ENCODE measurements around the gene TACR1. TPM values are rescaled to one million over a fixed set of nuclear protein-coding genes. Genes with fewer than 3 reads are reported as not detected.
"Not testable (repeated sequence)": the region's sequence is repeated elsewhere in the genome, so short reads cannot be mapped to it uniquely, and the experiment has no call there.

Gene TACR1
- total RNA-seq, 1 donor: not detected

DNA sequence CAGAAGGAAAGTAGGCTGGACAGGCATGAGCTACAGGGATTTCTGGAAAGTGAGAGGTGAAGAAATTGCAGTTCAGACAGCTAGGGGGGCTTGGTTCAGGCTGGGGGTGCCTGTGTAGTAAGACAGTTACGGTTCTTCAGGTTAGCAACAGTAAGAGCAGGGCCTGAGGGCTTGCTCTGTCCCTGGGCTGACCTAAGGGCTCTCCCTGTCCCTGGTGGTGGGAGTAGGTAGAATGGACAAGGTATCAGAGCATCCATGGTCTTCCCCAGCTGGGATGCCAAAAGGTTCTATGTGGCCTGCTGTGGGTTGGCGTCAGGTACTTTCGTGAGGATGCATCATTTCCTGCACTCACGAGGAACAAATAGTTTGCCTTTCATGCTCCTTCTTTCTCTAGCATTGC is 34.6 kb upstream of the TACR1 start:
- no peak overlapping the region for H3K4me3 ChIP-seq (ENCODE audit: low read depth, low read length)
- TF ChIP-seq, protein P1, sequence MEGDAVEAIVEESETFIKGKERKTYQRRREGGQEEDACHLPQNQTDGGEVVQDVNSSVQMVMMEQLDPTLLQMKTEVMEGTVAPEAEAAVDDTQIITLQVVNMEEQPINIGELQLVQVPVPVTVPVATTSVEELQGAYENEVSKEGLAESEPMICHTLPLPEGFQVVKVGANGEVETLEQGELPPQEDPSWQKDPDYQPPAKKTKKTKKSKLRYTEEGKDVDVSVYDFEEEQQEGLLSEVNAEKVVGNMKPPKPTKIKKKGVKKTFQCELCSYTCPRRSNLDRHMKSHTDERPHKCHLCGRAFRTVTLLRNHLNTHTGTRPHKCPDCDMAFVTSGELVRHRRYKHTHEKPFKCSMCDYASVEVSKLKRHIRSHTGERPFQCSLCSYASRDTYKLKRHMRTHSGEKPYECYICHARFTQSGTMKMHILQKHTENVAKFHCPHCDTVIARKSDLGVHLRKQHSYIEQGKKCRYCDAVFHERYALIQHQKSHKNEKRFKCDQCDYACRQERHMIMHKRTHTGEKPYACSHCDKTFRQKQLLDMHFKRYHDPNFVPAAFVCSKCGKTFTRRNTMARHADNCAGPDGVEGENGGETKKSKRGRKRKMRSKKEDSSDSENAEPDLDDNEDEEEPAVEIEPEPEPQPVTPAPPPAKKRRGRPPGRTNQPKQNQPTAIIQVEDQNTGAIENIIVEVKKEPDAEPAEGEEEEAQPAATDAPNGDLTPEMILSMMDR (IDR thresholded peaks at IDR 0.05; ENCODE audit: insufficient read depth, low read depth, low read length): no peak
- DNase-seq (ENCODE audit: low read depth): no peak

DNA sequence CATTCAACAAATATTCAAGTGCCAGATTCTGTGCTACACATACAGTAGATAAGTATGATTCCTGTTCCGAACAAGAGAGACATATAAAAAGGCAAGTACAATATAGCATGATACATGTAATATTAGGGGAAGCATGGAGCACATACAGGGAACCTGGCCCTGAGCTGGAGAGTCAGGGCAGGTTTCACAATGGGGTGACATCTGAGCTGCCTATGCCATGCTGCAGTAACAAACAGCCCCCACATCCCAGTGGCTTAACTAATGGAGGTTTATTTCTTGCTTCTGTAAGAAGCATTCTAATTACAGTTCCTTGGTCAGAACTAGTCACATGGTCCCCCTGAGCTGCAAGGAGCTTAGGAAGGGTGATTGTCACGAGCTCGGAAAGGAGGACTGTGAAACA is 27.3 kb upstream of the TACR1 start:
- no peak overlapping the region for H3K4me3 ChIP-seq (ENCODE audit: low read depth, low read length)
- TF ChIP-seq, protein P1 (IDR thresholded peaks at IDR 0.05; ENCODE audit: insufficient read depth, low read depth, low read length): no peak
- DNase-seq (ENCODE audit: low read depth): no peak

DNA sequence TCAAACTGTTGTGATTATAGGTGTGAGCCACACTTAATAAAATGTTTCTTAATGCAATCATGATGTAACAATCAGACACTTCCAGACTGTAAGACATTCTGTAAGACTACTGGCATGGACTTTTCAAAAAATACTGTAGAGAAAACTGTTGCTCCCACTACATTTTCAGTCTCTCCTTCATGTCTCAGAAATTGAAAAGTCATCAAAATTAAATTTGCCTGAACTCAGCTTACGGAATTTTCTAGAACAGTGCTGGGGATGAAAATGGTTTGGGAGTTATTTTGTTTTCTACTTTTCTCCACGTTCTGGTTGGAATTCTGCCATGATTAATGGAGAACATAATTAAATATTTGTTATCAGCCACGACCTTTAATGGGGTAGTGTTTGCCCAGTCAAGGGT is 26.8 kb upstream of the TACR1 start:
- H3K4me3 ChIP-seq (ENCODE audit: low read depth, low read length): no peak overlapping the region
- TF ChIP-seq, protein P1 (IDR thresholded peaks at IDR 0.05; ENCODE audit: insufficient read depth, low read depth, low read length): no peak
- no peak for DNase-seq (ENCODE audit: low read depth)

DNA sequence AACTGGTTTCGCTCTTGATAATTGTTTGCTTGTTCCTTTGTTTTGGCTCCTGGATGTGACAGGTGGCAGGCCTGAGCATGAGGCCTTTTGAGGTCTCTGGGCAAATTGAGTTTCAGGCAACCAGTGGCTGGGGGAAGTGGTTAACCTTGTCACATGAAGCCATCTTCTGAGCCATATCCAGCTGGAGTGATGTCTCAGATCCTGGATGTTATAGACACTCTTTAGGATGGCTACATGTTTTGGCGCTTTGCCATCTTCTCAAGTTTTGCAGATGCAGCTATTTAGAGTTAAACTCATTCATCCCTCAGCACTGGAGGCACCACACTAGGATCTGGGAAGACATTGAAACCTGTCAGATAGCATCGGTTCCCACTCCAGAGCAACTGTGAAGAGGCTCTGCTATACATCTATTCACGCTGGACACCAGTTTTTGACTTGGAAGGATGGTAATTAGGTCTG is 25.3 kb upstream of the TACR1 start:
- DNase-seq (ENCODE audit: low read depth): no peak
- TF ChIP-seq, protein P1 (IDR thresholded peaks at IDR 0.05; ENCODE audit: insufficient read depth, low read depth, low read length): no peak
- H3K4me3 ChIP-seq (ENCODE audit: low read depth, low read length): no peak overlapping the region

DNA sequence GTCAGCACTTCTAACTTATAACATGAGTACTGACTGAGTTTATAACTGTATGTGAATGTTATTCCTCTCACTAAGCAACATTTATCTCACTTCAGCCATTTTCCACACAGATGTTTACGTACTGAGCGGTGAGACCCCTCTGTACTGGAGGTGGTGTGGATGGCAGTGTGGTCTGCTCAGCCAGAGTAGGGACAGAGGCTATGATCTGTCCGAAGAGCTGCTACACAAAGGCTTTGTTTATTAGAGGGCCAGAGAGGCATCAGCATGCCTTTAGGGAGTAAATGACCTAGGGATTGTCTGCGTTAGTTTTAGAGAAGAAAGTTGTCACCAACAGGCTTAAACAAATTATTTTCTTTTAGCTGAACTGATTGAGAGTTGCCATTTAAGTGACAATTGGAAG is 23.2 kb upstream of the TACR1 start:
- TF ChIP-seq, protein P1 (IDR thresholded peaks at IDR 0.05; ENCODE audit: insufficient read depth, low read depth, low read length): no peak

DNA sequence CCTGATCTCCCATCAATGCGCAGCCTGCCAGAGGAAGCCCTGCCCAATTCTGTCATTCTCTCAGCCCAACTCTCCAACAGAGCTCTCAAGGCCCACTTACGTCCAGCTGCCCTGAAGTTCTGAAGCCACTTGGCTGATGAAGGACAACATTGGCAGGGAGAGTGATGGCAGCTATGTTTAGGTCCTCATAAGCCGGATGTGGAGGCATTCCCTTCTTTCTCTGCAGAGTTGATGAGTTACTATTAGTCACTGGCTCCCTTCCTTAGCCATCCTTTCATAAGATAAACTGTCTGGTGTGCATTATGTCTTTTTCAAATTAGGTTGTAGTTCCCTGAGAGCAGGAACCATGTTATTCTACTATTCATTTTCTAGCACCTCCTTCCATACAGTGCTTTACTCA is 22.5 kb upstream of the TACR1 start:
- DNase-seq (ENCODE audit: low read depth): no peak
- TF ChIP-seq, protein P1 (IDR thresholded peaks at IDR 0.05; ENCODE audit: insufficient read depth, low read depth, low read length): no peak
- H3K4me3 ChIP-seq (ENCODE audit: low read depth, low read length): no peak overlapping the region

More for the DNA sequence above, 23.2 kb upstream of the TACR1 start:
- DNase-seq (ENCODE audit: low read depth): no peak
- no peak overlapping the region for H3K4me3 ChIP-seq (ENCODE audit: low read depth, low read length)

DNA sequence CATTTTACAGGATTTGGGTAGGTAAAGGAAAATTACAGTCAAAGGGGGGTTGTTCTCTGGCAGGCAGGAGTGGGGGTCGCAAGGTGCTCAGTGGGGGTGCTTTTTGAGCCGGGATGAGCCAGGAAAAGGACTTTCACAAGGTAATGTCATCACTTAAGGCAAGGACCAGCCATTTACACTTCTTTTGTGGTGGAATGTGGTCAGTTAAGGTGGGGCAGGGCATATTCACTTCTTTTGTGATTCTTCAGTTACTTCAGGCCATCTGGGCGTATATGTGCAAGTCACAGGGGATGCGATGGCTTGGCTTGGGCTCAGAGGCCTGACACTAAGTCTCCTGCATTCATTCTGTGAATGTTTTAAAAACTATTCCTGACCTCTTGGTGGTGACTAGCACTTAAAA is 19.9 kb upstream of the TACR1 start:
- DNase-seq (ENCODE audit: low read depth); H3K4me3 ChIP-seq (ENCODE audit: low read depth, low read length): not testable (repeated sequence)
